ENCODE measurements around the gene LBHD2. TPM values are rescaled to one million over a fixed set of nuclear protein-coding genes. Genes with fewer than 3 reads are reported as not detected.

LBHD2 gene
- total and polyA plus RNA-seq, 2 donors (not counting 1 experiment from before 2014, with no cell fraction given): not detected

GRCh38 chr14:103102689-103103260 lies 18.8 kb downstream of the LBHD2 start:
- intact Hi-C loops (cut with micrococcal nuclease): no loop called here
- Histone ChIP-seq H3K36me3 (replicated peaks in 1 of 2; ENCODE audit: control extremely low read depth in 1 of 2, control insufficient read depth in 1 of 2, extremely low read depth in 1 of 2, insufficient read depth in 2 of 2, low read length in 1 of 2) (no peaks in the 10 kb centered on the region), H3K9me3 (ENCODE audit: control extremely low read depth in 1 of 3, control insufficient read depth in 2 of 3, insufficient read depth in 1 of 3, low read length in 2 of 3) (peaks cover 0 to 13% (median 0%) of the 10 kb centered on the region in 3 donors), H3K4me3 (ENCODE audit: control extremely low read depth in 1 of 5, extremely low read depth in 1 of 5, insufficient read depth in 1 of 5, low read depth in 2 of 5, low read length in 4 of 5) (no peak overlapping the region), H3K27me3 (replicated peaks in 1 of 4; ENCODE audit: control extremely low read depth in 1 of 4, control insufficient read depth in 3 of 4, insufficient read depth in 4 of 4, low read length in 3 of 4) (peaks cover 0 to 47% (median 17%) of the 10 kb centered on the region in 4 experiments), H3K27ac (ENCODE audit: low read length in 2 of 2) (no peak overlapping the region), H2AFZ (ENCODE audit: insufficient read depth, low read depth, low read length, poor library complexity, severe bottlenecking) (no peak overlapping the region), H3K4me1 (ENCODE audit: control insufficient read depth in 2 of 2, insufficient read depth in 2 of 2, low read length in 2 of 2) (peaks cover 43 to 47% of the 10 kb centered on the region in 2 donors), H3K9ac (ENCODE audit: low read length) (no peak overlapping the region), H4K20me1 (ENCODE audit: control insufficient read depth, insufficient read depth, low read length, poor library complexity, severe bottlenecking) (no peaks in the 10 kb centered on the region), H3K4me2 (replicated peaks; ENCODE audit: low read depth, low read length, poor library complexity, severe bottlenecking) (peak overlapping the region; percentile 27), H3K79me2 (ENCODE audit: control insufficient read depth, insufficient read depth, low read length) (no peaks in the 10 kb centered on the region)
- no peak for ATAC-seq (ENCODE audit: low read depth)
- H3K4me3 Mint-ChIP-seq: no peak overlapping the region
- peaks cover 20% of the 10 kb centered on the region for H3K27me3 Mint-ChIP-seq
- ChIA-PET POLR2A (no interaction called here), CTCF (interaction anchor here (5.4 kb wide), 1 partner anchor 190 kb away, joined by 70 read pairs; no protein-coding TSS in a partner anchor)
- no peak for TF ChIP-seq EZH2 (IDR thresholded peaks at IDR 0.05; ENCODE audit: borderline replicate concordance, insufficient read depth, low read depth, low read length, poor library complexity, severe bottlenecking)
- peak; percentile 36 for DNase-seq
- WGBS (ENCODE audit: insufficient coverage): 39% methylated on average over 39 of the region's 39 CpGs
- H3K9me3 Mint-ChIP-seq (ENCODE audit: insufficient read depth): no peaks in the 10 kb centered on the region
- peaks cover 30% of the 10 kb centered on the region for H3K4me1 Mint-ChIP-seq
- H3K27ac Mint-ChIP-seq: no peak overlapping the region

DNA sequence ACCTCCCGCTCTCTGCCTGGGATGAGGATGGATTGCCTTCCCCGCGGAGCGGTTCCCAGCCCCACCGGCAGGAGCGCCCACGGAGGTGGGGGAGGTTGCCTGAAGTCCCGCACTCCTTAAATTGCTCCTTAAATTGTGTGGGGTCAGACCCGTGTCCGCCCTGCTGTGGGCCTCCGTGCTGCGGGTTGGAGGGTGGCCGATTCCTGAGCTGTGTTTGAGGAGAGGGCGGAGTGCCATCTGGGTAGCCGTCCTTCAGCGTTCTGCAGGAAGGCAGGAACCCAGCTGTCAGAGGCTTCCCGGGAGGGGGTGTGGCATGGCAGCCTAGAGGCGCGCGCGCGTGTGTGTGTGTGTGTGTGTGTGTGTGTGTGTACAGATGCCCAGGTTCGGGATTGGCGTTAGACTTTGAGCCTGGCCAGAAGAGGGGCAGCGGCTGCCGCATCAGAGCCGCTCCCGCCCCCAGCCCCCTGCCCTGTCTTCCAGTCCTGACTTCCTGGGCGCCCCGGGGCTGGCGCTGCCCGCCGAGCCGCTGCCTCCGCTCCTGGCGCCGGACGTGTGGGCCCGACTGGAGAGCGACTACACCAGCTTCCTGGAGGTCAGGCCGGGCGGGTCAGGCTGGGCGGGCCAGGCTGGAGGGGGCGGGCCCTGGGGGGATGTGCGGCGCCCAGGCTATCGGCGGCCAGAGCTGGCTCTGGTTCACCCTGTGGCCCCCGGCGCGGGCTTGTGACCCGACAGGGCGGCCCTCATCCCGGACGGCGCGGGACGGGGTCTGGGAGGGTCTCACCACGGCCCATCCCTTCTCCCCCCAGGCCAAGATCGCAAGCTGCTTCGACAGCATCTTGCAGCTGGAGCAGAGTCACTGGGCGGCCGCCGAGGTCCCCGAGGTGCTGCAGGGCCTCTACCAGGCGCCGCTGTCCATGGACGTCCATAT lies 19.7 kb downstream of the LBHD2 start:
- H4K20me1 ChIP-seq (ENCODE audit: control insufficient read depth, insufficient read depth, low read length, poor library complexity, severe bottlenecking): no peaks in the 10 kb centered on the region
- H3K79me2 ChIP-seq (ENCODE audit: control insufficient read depth, insufficient read depth, low read length): no peaks in the 10 kb centered on the region
- WGBS (ENCODE audit: insufficient coverage): 12% methylated on average over 65 of the region's 68 CpGs
- TF ChIP-seq EZH2 (IDR thresholded peaks at IDR 0.05; ENCODE audit: borderline replicate concordance, insufficient read depth, low read depth, low read length, poor library complexity, severe bottlenecking): peak; percentile 78
- TF ChIP-seq, protein P1, sequence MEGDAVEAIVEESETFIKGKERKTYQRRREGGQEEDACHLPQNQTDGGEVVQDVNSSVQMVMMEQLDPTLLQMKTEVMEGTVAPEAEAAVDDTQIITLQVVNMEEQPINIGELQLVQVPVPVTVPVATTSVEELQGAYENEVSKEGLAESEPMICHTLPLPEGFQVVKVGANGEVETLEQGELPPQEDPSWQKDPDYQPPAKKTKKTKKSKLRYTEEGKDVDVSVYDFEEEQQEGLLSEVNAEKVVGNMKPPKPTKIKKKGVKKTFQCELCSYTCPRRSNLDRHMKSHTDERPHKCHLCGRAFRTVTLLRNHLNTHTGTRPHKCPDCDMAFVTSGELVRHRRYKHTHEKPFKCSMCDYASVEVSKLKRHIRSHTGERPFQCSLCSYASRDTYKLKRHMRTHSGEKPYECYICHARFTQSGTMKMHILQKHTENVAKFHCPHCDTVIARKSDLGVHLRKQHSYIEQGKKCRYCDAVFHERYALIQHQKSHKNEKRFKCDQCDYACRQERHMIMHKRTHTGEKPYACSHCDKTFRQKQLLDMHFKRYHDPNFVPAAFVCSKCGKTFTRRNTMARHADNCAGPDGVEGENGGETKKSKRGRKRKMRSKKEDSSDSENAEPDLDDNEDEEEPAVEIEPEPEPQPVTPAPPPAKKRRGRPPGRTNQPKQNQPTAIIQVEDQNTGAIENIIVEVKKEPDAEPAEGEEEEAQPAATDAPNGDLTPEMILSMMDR (IDR thresholded peaks at IDR 0.05): no peak
- CTCF ChIA-PET: interaction anchor here (0.6 to 5.4 kb wide), 13 partner anchors 8 to 707 kb away, joined by 3 to 70 read pairs (median 11); partner anchors contain the start of gene EXOC3L4
- Mint-ChIP-seq H3K27ac (no peak overlapping the region), H3K27me3 (peaks cover 20% of the 10 kb centered on the region), H3K9me3 (ENCODE audit: insufficient read depth) (no peaks in the 10 kb centered on the region), H3K4me3 (peak overlapping the region; percentile 68), H3K4me1 (peaks cover 30% of the 10 kb centered on the region)
- H2AFZ ChIP-seq (ENCODE audit: insufficient read depth, low read depth, low read length, poor library complexity, severe bottlenecking): peak overlapping the region; percentile 51
- DNase-seq (peak; percentile 53), ATAC-seq (ENCODE audit: low read depth) (no peak)
- no peak overlapping the region for H3K9ac ChIP-seq (ENCODE audit: low read length)
- peaks cover 0 to 47% (median 17%) of the 10 kb centered on the region in 4 experiments for H3K27me3 ChIP-seq (replicated peaks in 1 of 4; ENCODE audit: control extremely low read depth in 1 of 4, control insufficient read depth in 3 of 4, insufficient read depth in 4 of 4, low read length in 3 of 4)
- no peak overlapping the region for H3K4me3 ChIP-seq (ENCODE audit: control extremely low read depth in 1 of 5, extremely low read depth in 1 of 5, insufficient read depth in 1 of 5, low read depth in 2 of 5, low read length in 4 of 5)
- H3K9me3 ChIP-seq (ENCODE audit: control extremely low read depth in 1 of 3, control insufficient read depth in 2 of 3, insufficient read depth in 1 of 3, low read length in 2 of 3): peaks cover 0 to 13% (median 0%) of the 10 kb centered on the region in 3 donors
- POLR2A ChIA-PET: no interaction called here
- intact Hi-C loops (cut with micrococcal nuclease): loop anchor here (2.0 kb wide), 1 partner anchor 37 kb away; no protein-coding TSS in a partner anchor
- peaks cover 43 to 47% of the 10 kb centered on the region in 2 donors for H3K4me1 ChIP-seq (ENCODE audit: control insufficient read depth in 2 of 2, insufficient read depth in 2 of 2, low read length in 2 of 2)
- H3K27ac ChIP-seq (ENCODE audit: low read length in 2 of 2): no peak overlapping the region
- H3K4me2 ChIP-seq (replicated peaks; ENCODE audit: low read depth, low read length, poor library complexity, severe bottlenecking): peak overlapping the region; percentile 67
- no peaks in the 10 kb centered on the region for H3K36me3 ChIP-seq (replicated peaks in 1 of 2; ENCODE audit: control extremely low read depth in 1 of 2, control insufficient read depth in 1 of 2, extremely low read depth in 1 of 2, insufficient read depth in 2 of 2, low read length in 1 of 2)
